Upper lobe of right lung (tissue), 1 donor: Measurements from ENCODE around the gene MORC1. TPM values are rescaled to one million over a fixed set of nuclear protein-coding genes. Genes with fewer than 3 reads are reported as not detected.
"Not testable (repeated sequence)": the region's sequence is repeated elsewhere in the genome, so short reads cannot be mapped to it uniquely, and the experiment has no call there.

Experiments
- ATAC-seq: fragments of 200-7000 bp; cut with Tn5 transposase; one replicate; pipeline ENCODE4 v1.9.1; 2020; ENCODE audit warnings: mild to moderate bottlenecking, moderate library complexity
- DNase-seq: peaks from one replicate; pipeline ENCODE4 v3.0.0-alpha.2; 2020
- H3K27ac ChIP-seq: fragments of 200-600 bp; one replicate; pipeline ENCODE4 v1.8.0; 2022
- H3K27me3 ChIP-seq: fragments of 200-600 bp; one replicate; pipeline ENCODE4 v1.8.0; 2022; ENCODE audit warnings: mild to moderate bottlenecking
- H3K36me3 ChIP-seq: fragments of 200-600 bp; one replicate; pipeline ENCODE4 v1.8.0; 2022
- H3K4me1 ChIP-seq: fragments of 200-600 bp; one replicate; pipeline ENCODE4 v1.8.0; 2022
- H3K4me3 ChIP-seq: fragments of 200-600 bp; one replicate; pipeline ENCODE4 v1.8.0; 2022; ENCODE audit warnings: mild to moderate bottlenecking
- H3K9me3 ChIP-seq: fragments of 200-600 bp; one replicate; pipeline ENCODE4 v1.8.0; 2022
- intact Hi-C: fragments of 100-400 bp; cut with DNase I; formaldehyde crosslinking; loops from one replicate; pipeline ENCODE4 v1.11.0; 2022
- total RNA-seq: library from RNA; stranded (reverse); fragmentation: NEBNext Ultra II Directional; extraction: Animal tissue kit (Norgen Biotek cat#: 25700); gene quantifications from one replicate; pipeline ENCODE4 v1.2.1, GENCODE V29; 2021
- TF ChIP-seq, protein P1 (sequence below): fragments of 200-600 bp; IDR thresholded peaks from one replicate; pipeline ENCODE4 v1.8.0; 2022; ENCODE audit warnings: antibody characterized with exemption
- donor health status: DM: no; HTN: yes; CAD: no; lungs with severe emphysema.

The MORC1 gene
- total RNA-seq, 1 donor from 2014 or later: not detected

DNA sequence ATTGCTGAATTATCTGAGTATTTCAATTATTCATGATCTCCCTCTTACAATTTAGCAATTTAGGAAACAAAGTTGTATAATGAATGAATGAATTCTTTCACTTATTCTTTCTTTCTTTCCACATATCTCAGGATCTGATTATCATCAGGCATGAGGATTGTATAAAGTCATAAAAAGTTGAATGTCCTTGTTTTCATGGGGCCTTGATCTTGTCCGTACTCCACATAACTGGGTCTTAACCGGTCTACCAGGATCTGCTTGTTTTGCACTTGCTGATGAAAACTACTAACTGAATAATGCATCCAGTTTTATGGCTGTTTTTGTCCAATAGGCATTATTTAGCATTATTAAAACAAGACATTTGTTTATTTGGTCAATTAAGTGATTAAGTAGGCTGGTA, 31.1 kb upstream of the MORC1 start:
- no peak overlapping the region for H3K4me3 ChIP-seq
- ATAC-seq: no peak
- TF ChIP-seq, protein P1, sequence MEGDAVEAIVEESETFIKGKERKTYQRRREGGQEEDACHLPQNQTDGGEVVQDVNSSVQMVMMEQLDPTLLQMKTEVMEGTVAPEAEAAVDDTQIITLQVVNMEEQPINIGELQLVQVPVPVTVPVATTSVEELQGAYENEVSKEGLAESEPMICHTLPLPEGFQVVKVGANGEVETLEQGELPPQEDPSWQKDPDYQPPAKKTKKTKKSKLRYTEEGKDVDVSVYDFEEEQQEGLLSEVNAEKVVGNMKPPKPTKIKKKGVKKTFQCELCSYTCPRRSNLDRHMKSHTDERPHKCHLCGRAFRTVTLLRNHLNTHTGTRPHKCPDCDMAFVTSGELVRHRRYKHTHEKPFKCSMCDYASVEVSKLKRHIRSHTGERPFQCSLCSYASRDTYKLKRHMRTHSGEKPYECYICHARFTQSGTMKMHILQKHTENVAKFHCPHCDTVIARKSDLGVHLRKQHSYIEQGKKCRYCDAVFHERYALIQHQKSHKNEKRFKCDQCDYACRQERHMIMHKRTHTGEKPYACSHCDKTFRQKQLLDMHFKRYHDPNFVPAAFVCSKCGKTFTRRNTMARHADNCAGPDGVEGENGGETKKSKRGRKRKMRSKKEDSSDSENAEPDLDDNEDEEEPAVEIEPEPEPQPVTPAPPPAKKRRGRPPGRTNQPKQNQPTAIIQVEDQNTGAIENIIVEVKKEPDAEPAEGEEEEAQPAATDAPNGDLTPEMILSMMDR: no peak
- intact Hi-C loops: no loop called here
- no peaks in the 10 kb centered on the region for H3K27me3 ChIP-seq
- H3K27ac ChIP-seq: no peak overlapping the region
- DNase-seq: no peak
- H3K4me1 ChIP-seq: no peaks in the 10 kb centered on the region
- no peaks in the 10 kb centered on the region for H3K36me3 ChIP-seq
- H3K9me3 ChIP-seq: no peaks in the 10 kb centered on the region

DNA sequence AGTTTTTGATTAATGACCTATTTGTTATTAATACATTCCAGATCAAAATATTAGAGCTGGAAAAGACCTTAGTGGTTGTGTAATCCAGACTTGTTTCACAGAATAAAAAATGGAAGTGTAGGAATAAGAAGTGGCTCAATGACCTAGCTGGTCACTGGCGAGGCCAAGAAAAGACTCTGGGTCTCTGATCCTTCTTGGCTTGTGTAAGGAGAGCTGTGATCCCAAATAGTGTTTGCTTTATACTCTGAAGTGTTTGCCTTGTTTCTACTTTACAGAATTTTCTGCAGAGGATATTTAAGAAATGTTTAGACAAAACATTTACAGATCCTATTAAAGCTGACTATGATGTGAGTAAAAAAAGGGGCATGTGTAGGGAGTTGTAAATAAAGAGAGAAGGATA, 25.7 kb upstream of the MORC1 start:
- TF ChIP-seq, protein P1: no peak
- intact Hi-C loops: no loop called here
- H3K36me3 ChIP-seq: no peaks in the 10 kb centered on the region
- no peak overlapping the region for H3K27ac ChIP-seq
- H3K4me3 ChIP-seq: no peak overlapping the region
- DNase-seq (no peak), ATAC-seq (peak; percentile 82)
- no peaks in the 10 kb centered on the region for H3K9me3 ChIP-seq
- no peaks in the 10 kb centered on the region for H3K27me3 ChIP-seq
- H3K4me1 ChIP-seq: no peaks in the 10 kb centered on the region

DNA sequence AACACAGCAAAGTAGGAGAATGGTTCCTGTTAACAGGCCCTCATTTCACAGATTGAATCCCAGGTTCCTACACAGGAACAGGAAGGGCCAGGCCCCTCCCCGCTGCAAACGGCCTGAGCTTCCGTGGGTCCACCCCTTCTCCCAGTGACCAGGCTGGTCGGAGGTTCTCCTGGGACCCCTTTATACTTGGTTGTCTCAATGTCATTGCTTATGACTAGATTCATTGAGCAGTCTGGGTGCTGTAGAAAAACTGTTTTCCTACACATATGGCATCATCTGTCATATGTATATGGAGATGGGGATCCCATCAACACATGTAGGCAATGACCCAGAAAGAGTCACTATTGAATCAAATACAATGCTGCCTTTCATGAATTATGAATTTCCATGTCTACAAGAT, 22.4 kb upstream of the MORC1 start:
- no peak for ATAC-seq
- DNase-seq: no peak
- Histone ChIP-seq H3K9me3 (no peaks in the 10 kb centered on the region), H3K27ac (no peak overlapping the region), H3K4me3 (no peak overlapping the region), H3K36me3 (no peaks in the 10 kb centered on the region), H3K4me1 (no peaks in the 10 kb centered on the region), H3K27me3 (no peaks in the 10 kb centered on the region)
- intact Hi-C loops: no loop called here
- TF ChIP-seq, protein P1: no peak

DNA sequence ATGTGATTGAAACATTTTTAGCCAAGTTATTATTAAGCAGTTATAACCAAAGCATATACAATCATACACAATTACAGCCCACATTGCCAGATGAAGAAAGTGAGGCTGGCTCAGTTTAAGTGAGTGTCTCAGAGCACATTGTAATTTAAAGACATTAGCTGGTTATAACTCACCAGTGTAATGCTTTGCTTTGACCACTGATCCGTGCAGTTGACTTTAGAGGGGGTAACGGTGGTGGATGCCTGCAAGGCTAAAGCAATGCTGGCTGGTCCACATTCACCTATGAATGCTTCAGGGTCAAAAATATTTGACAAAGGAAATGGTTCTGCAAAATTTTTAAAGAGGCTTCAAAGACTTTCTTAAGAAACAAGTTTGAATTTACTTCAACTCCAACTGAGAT, 19.8 kb upstream of the MORC1 start:
- intact Hi-C loops: no loop called here
- no peak for DNase-seq
- TF ChIP-seq, protein P1: no peak

DNA sequence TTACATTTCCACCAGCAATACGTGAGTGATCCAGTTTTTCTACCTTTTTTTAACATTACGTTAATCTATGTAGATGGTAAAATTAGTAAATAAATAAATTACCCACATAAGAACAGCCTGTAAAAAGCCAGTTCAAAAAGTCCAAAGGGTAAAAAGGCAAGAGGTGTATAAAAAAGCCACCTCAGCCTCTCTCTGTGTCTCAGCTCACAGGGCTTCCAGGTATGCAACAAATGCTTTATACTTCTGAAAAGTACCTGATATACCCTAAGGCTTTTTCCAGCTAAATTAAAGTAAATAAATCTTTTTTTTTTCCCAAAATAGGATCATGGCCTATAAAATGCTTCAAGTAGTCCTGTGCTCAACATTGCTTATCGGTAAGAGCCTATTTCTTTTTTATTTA, 18.6 kb upstream of the MORC1 start, which contains the start of gene C3orf85:
C3orf85 (plus strand) TSS at position 197 of the 400 bp plus-strand sequence; CDS start at position 326, 129 bp downstream.
- ATAC-seq (no peak), DNase-seq (no peak)
- intact Hi-C loops: no loop called here
- no peak within 1 kb of the TSS for H3K4me3 ChIP-seq
- H3K27me3 ChIP-seq: no peaks in the 10 kb centered on the region
- TF ChIP-seq, protein P1: no peak
- H3K9me3 ChIP-seq: no peaks in the 10 kb centered on the region
- H3K36me3 ChIP-seq: no peaks in the 10 kb centered on the region
- H3K4me1 ChIP-seq: no peaks in the 10 kb centered on the region
- no peak within 1 kb of the TSS for H3K27ac ChIP-seq

More for the DNA sequence above, 19.8 kb upstream of the MORC1 start:
- Histone ChIP-seq H3K27me3 (no peaks in the 10 kb centered on the region), H3K4me3 (no peak overlapping the region), H3K4me1 (no peaks in the 10 kb centered on the region), H3K36me3 (no peaks in the 10 kb centered on the region), H3K9me3 (no peaks in the 10 kb centered on the region), H3K27ac (no peak overlapping the region)
- ATAC-seq: no peak

DNA sequence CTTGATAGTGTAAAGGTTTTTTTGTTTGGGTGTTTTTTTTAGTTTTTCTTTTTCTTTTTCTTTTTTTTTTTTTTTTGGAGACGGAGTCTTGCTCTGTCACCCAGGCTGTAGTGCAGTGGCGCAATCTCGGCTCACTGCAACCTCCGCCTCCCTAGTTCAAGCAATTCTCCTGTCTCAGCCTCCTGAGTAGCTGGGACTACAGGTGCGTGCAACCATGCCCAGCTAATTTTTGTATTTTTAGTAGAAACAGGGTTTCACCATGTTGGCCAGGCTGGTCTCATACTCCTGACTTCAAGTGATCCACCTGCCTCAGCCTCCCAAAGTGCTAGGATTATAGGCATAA, 15.5 kb upstream of the MORC1 start:
- H3K27me3 ChIP-seq, H3K4me1 ChIP-seq, H3K36me3 ChIP-seq, H3K4me3 ChIP-seq, H3K27ac ChIP-seq, H3K9me3 ChIP-seq, intact Hi-C loops, ATAC-seq, DNase-seq: not testable (repeated sequence)
